ENCODE measurements around the gene NR2F1-AS1. TPM values are rescaled to one million over a fixed set of nuclear protein-coding genes. Genes with fewer than 3 reads are reported as not detected.
A peak's percentile ranks its signal among the peaks of the same experiment; 100 is the strongest.

The NR2F1-AS1 gene
- polyA plus RNA-seq, 3 donors = 46.5 to 53.4 (median 52.5) TPM

GRCh38 chr5:93592883-93593282 lies 11.9 kb upstream of the NR2F1-AS1 start:
- DNase-seq = no peak

- no peak for DNase-seq
Observed at GRCh38 chr5:93591323-93591945, 10.4 kb upstream of the NR2F1-AS1 start.

- no peak for DNase-seq
Observed at GRCh38 chr5:93590493-93590892, 9.5 kb upstream of the NR2F1-AS1 start.

GRCh38 chr5:93589829-93590215 lies 8.8 kb upstream of the NR2F1-AS1 start:
- DNase-seq = no peak

- no peak for DNase-seq
Observed at GRCh38 chr5:93589152-93589828, 8.3 kb upstream of the NR2F1-AS1 start.

- no peak for DNase-seq
Observed at GRCh38 chr5:93588352-93589151, 7.5 kb upstream of the NR2F1-AS1 start.

GRCh38 chr5:93587597-93588351 lies 6.8 kb upstream of the NR2F1-AS1 start:
- no peak for DNase-seq

- no peak for DNase-seq
Observed at GRCh38 chr5:93586736-93587596, 5.9 kb upstream of the NR2F1-AS1 start.

- peak; percentile 88 for DNase-seq
Observed at GRCh38 chr5:93585767-93586385, 4.9 kb upstream of the NR2F1-AS1 start.

GRCh38 chr5:93585041-93585766 lies 4.2 kb upstream of the NR2F1-AS1 start:
- no peak for DNase-seq

GRCh38 chr5:93584596-93585040 lies 3.6 kb upstream of the NR2F1-AS1 start:
- no peak for DNase-seq

GRCh38 chr5:93583768-93584595 lies 3.0 kb upstream of the NR2F1-AS1 start:
- DNase-seq = no peak

GRCh38 chr5:93583439-93583767 lies 2.4 kb upstream of the NR2F1-AS1 start:
- DNase-seq = no peak

- peak; percentile 97 for DNase-seq
Observed at GRCh38 chr5:93582677-93583438, 1.8 kb upstream of the NR2F1-AS1 start, which contains the start of gene NR2F1. TSS of gene NR2F1 (plus strand) at chr5:93583222. CDS start at chr5:93585024, 1,802 bp downstream.

- DNase-seq = no peak
Observed at GRCh38 chr5:93582167-93582462, 1.1 kb upstream of the NR2F1-AS1 start.

GRCh38 chr5:93580063-93580926 lies 724 bp downstream of the NR2F1-AS1 start:
- no peak for DNase-seq

- no peak for DNase-seq
Observed at GRCh38 chr5:93579692-93580062, 1.3 kb downstream of the NR2F1-AS1 start.
